Transverse colon (tissue), 4 donors: Measurements from ENCODE around the gene PHLDA2. TPM values are rescaled to one million over a fixed set of nuclear protein-coding genes. Genes with fewer than 3 reads are reported as not detected.
A peak's percentile ranks its signal among the peaks of the same experiment; 100 is the strongest.

Source experiments
- DNase-seq: peaks from one replicate; pipeline ENCODE4 v3.0.0-alpha.2; 2019
- H3K27ac ChIP-seq, 4 donors: fragments of 200-600 bp; sonication (generic); 2 replicates each; pipeline ENCODE4 v1.5.1; 2016 to 2018; ENCODE audit warnings: inconsistent platforms in 4 of 4
- H3K27me3 ChIP-seq: fragments of 200-600 bp; sonication (generic); 2 replicates; pipeline ENCODE4 v1.5.1; 2017; ENCODE audit warnings: inconsistent platforms
- H3K36me3 ChIP-seq, 4 donors: fragments of 200-600 bp; sonication (generic); 2 replicates each; pipeline ENCODE4 v1.5.1; 2017 to 2019; ENCODE audit warnings: inconsistent platforms in 4 of 4
- H3K4me1 ChIP-seq, 4 donors: fragments of 200-600 bp; sonication (generic); 2 replicates each; pipeline ENCODE4 v1.5.1; 2017 to 2020; ENCODE audit warnings: inconsistent platforms in 4 of 4
- H3K4me3 ChIP-seq, 4 donors: fragments of 200-600 bp; sonication (generic); 1 replicate in 1 of 4; 2 replicates in 3 of 4; pipeline versions ENCODE4 v1.5.1 to v1.6.1; 2017 to 2019; ENCODE audit warnings: inconsistent platforms in 4 of 4
- H3K9me3 ChIP-seq, 2 donors: fragments of 200-600 bp; sonication (generic); 2 replicates each; pipeline ENCODE4 v1.5.1; 2017 to 2019; ENCODE audit warnings: inconsistent platforms in 2 of 2
- CTCF ChIP-seq, 5 experiments: fragments of 200-600 bp in 3 of 5; fragments of 450-650 bp in 2 of 5; sonication (generic) in 3 of 5; IDR thresholded peaks; 1 replicate in 2 of 5; 2 replicates in 3 of 5; pipeline ENCODE4 v1.5.1; 2016 to 2017; ENCODE audit warnings: antibody characterized with exemption in 5 of 5, inconsistent platforms in 3 of 5, mild to moderate bottlenecking in 2 of 5, moderate library complexity in 1 of 5
- EP300 ChIP-seq: sonication (generic); formaldehyde crosslinking; IDR thresholded peaks from one replicate; pipeline ENCODE4 v1.6.1; 2017; ENCODE audit warnings: antibody characterized with exemption, low read depth
- POLR2A ChIP-seq: fragments of 450-650 bp; IDR thresholded peaks from one replicate; pipeline ENCODE4 v1.6.1; 2016; ENCODE audit warnings: antibody characterized with exemption, mild to moderate bottlenecking, moderate library complexity
- POLR2AphosphoS5 ChIP-seq, 3 donors: sonication (generic); formaldehyde crosslinking; IDR thresholded peaks; one replicate each; pipeline ENCODE4 v1.6.1; 2016; ENCODE audit warnings: antibody characterized with exemption in 3 of 3
- WGBS, 2 donors: methylation state at CpG; one replicate each; pipeline ENCODE4 v1.1.5; 2018; ENCODE audit warnings: low coverage in 1 of 2; 5-methylcytosine and 5-hydroxymethylcytosine counted together
- in situ Hi-C, 4 donors: fragments of 200-750 bp; cut with MboI; loops; one replicate each; pipeline versions ENCODE4 v1.15.0 to v1.15.1; 2017; ENCODE audit warnings: low sequenced_read_pairs in 3 of 4, low pct_ligation_motif_present in 1 of 4, low pct_unique_long_range_greater_than_20kb in 1 of 4
- intact Hi-C: fragments of 100-400 bp; cut with DNase I; formaldehyde crosslinking; loops from one replicate; pipeline ENCODE4 v1.15.1; 2023; ENCODE audit warnings: low total_unique reads
- total RNA-seq, 4 donors: library from RNA; depleted of rRNA; stranded (reverse); fragments of >200 nt; gene quantifications; one replicate each; pipeline ENCODE4 v1.1.0, GENCODE V29; 2016

The PHLDA2 gene
- total RNA-seq, 4 donors from 2014 or later: 8.2 to 16.2 TPM; not detected in 2

GRCh38 chr11:2926611-2927051 lies 2.6 kb downstream of the PHLDA2 start:
- peak; percentile 9 for DNase-seq
- no peaks in the 10 kb centered on the region for H3K36me3 ChIP-seq
- no peaks in the 10 kb centered on the region for H3K27me3 ChIP-seq
- in situ Hi-C loops (no loop called here), intact Hi-C loops (no loop called here)
- H3K4me3 ChIP-seq: no peak overlapping the region
- peaks cover 16 to 52% (median 46%) of the 10 kb centered on the region in 4 donors for H3K4me1 ChIP-seq
- no peak overlapping the region for H3K27ac ChIP-seq
- 90% methylated on average over 11 of the region's 11 CpGs; no CpG with 5 or more reads in 1 of the 2 donors for WGBS, 2 donors
- no peaks in the 10 kb centered on the region for H3K9me3 ChIP-seq
- TF ChIP-seq CTCF (IDR thresholded peaks at IDR 0.05) (no peak), POLR2AphosphoS5 (IDR thresholded peaks at IDR 0.05) (no peak), POLR2A (no peak), EP300 (no peak)

GRCh38 chr11:2924821-2925675 lies 4.2 kb downstream of the PHLDA2 start:
- in situ Hi-C loops: no loop called here
- no peak for TF ChIP-seq CTCF (IDR thresholded peaks at IDR 0.05)
- TF ChIP-seq POLR2AphosphoS5 (IDR thresholded peaks at IDR 0.05): peak in 1 of 3 donors; percentile 22
- no peak overlapping the region for H3K4me3 ChIP-seq
- H3K27ac ChIP-seq: peak overlapping the region; percentile 73 to 77 (median 74)
- no peaks in the 10 kb centered on the region for H3K9me3 ChIP-seq
- H3K27me3 ChIP-seq: no peaks in the 10 kb centered on the region
- peaks cover 15 to 46% (median 40%) of the 10 kb centered on the region in 4 donors for H3K4me1 ChIP-seq
- H3K36me3 ChIP-seq: no peaks in the 10 kb centered on the region
- peak; percentile 70 for DNase-seq
- intact Hi-C loops: no loop called here
- WGBS, 2 donors: 83% methylated on average over 30 of the region's 30 CpGs; no CpG with 5 or more reads in 1 of the 2 donors

GRCh38 chr11:2924381-2924780 lies 4.8 kb downstream of the PHLDA2 start:
- WGBS, 2 donors: 25 to 74% methylated on average over 1 to 6 of the region's 10 CpGs
- no peak overlapping the region for H3K4me3 ChIP-seq
- in situ Hi-C loops (no loop called here), intact Hi-C loops (no loop called here)
- DNase-seq: peak; percentile 87
- H3K27me3 ChIP-seq: no peaks in the 10 kb centered on the region
- peaks cover 11 to 40% (median 35%) of the 10 kb centered on the region in 4 donors for H3K4me1 ChIP-seq
- no peaks in the 10 kb centered on the region for H3K9me3 ChIP-seq
- H3K36me3 ChIP-seq: no peaks in the 10 kb centered on the region
- TF ChIP-seq POLR2AphosphoS5 (IDR thresholded peaks at IDR 0.05) (peak in 1 of 3 donors; percentile 40), EP300 (no peak)
- H3K27ac ChIP-seq: peak overlapping the region; percentile 73 to 77 (median 74)

GRCh38 chr11:2923446-2924375 lies 5.5 kb downstream of the PHLDA2 start:
- intact Hi-C loops (no loop called here), in situ Hi-C loops (no loop called here)
- Histone ChIP-seq H3K9me3 (no peaks in the 10 kb centered on the region), H3K27ac (peak overlapping the region; percentile 73 to 77 (median 74)), H3K27me3 (no peaks in the 10 kb centered on the region), H3K4me3 (no peak overlapping the region), H3K36me3 (no peaks in the 10 kb centered on the region), H3K4me1 (peaks cover 11 to 40% (median 31%) of the 10 kb centered on the region in 4 donors)
- TF ChIP-seq CTCF (IDR thresholded peaks at IDR 0.05) (no peak), POLR2AphosphoS5 (IDR thresholded peaks at IDR 0.05) (no peak), POLR2A (no peak), EP300 (no peak)
- DNase-seq: no peak
- WGBS, 2 donors: 42 to 77% methylated on average over 2 to 15 of the region's 22 CpGs
